ENCODE results near the gene LSM3. TPM values are rescaled to one million over a fixed set of nuclear protein-coding genes. Genes with fewer than 3 reads are reported as not detected.

The LSM3 gene
- total and polyA plus RNA-seq, 9 of the 15 experiments (the other 6 are each of a cell fraction or from before 2014, with no cell fraction given) = 33.8 to 203 (median 61.2) TPM

GRCh38 chr3:14222900-14223594 lies 44.4 kb downstream of the LSM3 start (continued):
- TF ChIP-seq ARID4B (CRISPR knock-in tag; IDR thresholded peaks at IDR 0.05) (no peak), SAFB2 (IDR thresholded peaks at IDR 0.05; ENCODE audit: borderline replicate concordance, low read depth, low read length, severe bottlenecking) (no peak), SMC3 (conservative IDR thresholded peaks at IDR 0.05; ENCODE audit: insufficient read depth, low read depth, low read length) (no peak), ZNF224 (CRISPR knock-in tag; IDR thresholded peaks at IDR 0.05) (no peak), MTA1 (IDR thresholded peaks at IDR 0.05; ENCODE audit: borderline replicate concordance) (no peak), ZNF511 (CRISPR knock-in tag; IDR thresholded peaks at IDR 0.05) (no peak), E2F3 (CRISPR knock-in tag; IDR thresholded peaks at IDR 0.05) (no peak), SNIP1 (IDR thresholded peaks at IDR 0.05; ENCODE audit: low read depth) (no peak), CBX3 (IDR thresholded peaks at IDR 0.05; ENCODE audit: borderline replicate concordance in 1 of 2, low read length in 2 of 2) (no peak), SMARCA4 (IDR thresholded peaks at IDR 0.05) (peak; percentile 57; the same call in 1 of the 2 replicates)

All from K562 (cell line).